HG03460 (cell line): ENCODE results near the gene FAM174C.

Experiments
- ATAC-seq: cut with Tn5 transposase; IDR thresholded peaks from one replicate; pipeline ENCODE4 v1.9.1; 2021; ENCODE audit not compliant: unreplicated experiment

Gene FAM174C

DNA sequence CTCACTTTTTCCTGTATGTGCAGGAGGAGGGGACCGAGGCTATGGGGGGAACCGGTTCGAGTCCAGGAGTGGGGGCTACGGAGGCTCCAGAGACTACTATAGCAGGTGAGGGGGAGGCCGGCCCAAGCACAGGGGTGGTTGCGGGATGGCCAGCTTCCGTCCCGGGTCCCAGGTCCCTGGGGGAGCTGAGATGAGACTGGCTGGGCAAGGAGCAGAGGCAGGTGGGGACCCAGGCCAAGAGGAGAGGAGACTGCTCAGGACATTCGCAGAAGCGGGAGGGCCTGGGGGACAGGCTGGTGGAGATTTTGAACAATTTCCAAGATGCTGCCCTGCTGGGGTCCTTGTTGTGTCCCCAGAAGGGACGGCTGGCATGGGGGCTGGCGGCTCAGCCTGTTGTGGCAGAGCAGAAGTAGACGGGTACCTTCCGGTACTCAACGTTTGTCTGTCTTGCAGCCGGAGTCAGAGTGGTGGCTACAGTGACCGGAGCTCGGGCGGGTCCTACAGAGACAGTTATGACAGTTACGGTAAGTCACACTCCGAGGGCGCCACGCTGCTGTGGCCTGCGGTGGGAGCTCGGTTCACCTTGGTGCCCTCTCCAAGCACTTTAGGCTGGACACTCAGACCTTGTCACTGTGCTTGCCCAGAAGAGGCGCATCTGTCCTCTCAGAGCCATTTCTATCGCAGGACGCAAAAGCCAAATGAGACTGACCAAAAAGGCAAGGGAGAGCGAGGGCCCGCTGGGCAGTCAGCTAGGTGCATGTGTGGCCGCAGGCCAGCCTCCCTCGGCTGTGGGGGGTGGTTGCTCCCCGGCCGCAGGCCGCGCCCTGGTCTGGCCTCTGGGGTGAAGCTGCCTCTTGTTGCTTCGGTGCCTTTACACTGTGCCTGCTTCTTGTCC lies 3.6 kb upstream of the FAM174C start:
- no peak for ATAC-seq

DNA sequence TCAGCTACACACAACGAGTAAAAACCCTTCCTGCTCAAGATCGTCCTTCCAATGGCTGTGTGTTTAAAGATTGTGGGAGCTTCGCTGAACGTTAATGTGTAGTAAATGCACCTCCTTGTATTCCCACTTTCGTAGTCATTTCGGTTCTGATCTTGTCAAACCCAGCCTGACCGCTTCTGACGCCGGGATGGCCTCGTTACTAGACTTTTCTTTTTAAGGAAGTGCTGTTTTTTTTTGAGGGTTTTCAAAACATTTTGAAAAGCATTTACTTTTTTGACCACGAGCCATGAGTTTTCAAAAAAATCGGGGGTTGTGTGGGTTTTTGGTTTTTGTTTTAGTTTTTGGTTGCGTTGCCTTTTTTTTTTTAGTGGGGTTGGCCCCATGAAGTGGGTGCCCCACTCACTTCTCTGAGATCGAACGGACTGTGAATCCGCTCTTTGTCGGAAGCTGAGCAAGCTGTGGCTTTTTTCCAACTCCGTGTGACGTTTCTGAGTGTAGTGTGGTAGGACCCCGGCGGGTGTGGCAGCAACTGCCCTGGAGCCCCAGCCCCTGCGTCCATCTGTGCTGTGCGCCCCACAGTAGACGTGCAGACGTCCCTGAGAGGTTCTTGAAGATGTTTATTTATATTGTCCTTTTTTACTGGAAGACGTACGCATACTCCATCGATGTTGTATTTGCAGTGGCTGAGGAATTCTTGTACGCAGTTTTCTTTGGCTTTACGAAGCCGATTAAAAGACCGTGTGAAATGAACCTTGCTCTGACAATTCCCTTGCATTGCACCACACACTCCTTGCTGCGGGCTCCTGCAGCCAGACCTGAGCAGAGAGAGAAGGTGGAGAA lies 2.7 kb upstream of the FAM174C start:
- ATAC-seq: no peak

DNA sequence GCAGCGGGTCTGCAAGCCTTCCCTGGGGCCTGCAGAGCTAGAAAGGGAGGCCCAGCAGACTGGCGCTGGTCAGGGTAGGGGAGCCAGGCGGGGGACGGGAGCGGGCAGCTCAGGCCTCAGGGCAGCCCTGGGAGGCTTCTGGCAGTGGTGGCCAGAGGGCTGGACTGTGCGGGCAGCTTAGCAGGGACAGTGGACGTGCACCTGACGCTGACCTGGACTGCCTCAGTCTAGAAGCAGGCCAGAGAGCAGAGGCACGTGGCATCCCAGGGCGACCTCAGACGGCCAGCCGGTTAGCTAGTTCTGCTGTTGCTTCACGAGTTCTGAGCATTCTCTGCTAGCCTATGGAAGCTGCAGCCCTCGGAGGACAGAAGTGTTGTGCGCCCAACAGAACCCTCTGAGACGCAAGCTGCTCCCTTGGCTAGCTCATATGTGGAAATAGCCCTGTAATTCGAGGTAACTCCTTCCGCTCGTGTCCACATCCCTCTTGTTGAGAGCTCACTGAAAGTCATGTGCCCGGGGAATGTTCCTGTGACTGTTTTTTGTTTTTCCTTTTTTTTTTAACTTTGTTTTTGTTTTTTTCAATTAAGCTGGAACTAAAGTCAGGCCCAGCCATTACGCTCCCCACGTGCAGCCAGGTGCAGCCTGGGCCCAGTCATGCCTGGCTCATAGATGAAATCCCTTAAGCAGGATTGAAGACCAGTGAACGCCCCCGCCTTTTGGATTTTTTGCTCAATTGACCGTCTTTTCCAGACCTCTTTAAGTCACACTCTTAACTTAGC lies 1.9 kb upstream of the FAM174C start:
- ATAC-seq: no peak

- no peak for ATAC-seq
Observed at GRCh38 chr19:1274081-1274851, 1.1 kb upstream of the FAM174C start.

DNA sequence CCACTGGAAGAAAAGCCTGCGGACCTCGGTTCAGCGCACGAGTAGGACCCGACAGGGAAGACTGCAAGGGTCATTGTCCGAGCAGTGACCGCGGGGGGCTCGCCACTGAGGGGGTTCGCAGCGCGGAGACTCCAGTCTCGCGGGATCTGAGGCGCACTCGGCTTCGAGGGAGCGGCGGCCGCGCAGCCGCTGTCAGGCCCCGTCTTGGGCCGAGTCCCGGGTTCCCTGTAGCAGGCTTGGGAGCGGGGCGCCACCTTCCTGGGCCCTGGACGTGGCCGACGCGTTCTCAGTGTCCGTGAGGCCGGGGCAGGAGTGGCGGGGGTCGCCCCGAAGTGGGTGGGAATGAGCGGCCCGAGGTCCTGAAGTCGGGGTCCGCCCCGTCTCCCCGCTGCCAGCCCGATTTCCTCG lies 474 bp upstream of the FAM174C start:
- no peak for ATAC-seq

GRCh38 chr19:1275976-1276627 lies 772 bp downstream of the FAM174C start:
- no peak for ATAC-seq

GRCh38 chr19:1276628-1277022 lies 1.3 kb downstream of the FAM174C start:
- no peak for ATAC-seq

GRCh38 chr19:1277061-1277460 lies 1.7 kb downstream of the FAM174C start:
- no peak for ATAC-seq

GRCh38 chr19:1278074-1278473 lies 2.7 kb downstream of the FAM174C start:
- ATAC-seq: no peak

DNA sequence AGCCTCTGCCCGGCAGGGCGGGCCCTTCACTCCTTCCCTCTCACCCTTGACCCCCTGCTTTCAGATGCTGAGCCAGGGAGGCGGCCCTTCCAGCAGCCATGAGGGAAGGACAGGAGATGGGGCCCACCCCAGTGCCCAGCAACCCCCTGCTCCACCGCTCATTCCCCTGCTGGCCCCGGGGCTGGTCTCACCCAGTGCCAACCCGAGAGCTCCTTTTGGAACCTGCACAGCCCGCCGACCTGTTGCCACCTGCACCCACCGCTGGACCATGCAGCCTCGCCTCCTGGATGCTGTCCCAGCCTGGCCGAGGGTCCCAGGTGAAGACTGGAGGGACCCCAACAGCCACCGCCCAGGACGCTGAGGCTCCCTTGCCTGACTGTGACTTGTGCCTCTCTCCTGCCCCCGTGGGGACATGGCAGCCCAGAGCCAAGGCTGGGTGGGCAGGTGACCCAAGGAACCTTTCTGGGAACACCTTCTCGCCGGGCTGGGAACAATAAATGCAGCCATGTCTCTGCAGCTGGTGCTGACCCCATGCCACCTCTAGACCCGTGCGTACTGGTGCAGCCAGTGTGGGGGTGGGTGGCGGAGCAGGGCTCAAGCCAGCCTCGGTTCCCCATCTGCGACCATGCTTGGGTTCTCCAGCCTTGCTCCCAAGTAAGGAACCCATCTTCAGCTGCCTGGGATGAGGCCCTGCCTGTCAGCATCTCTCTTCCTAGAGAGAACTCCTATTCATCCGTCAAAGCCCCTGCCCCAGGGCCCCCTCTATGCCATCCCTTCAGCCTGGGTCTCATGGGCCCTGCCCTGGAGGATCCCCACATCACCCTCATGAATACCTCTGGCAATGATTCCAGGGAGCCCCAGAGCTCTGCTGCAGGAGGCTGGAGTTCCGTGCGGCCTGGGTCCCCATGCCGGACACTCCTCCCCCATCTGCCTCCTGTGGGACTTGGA lies 3.7 kb downstream of the FAM174C start:
- no peak for ATAC-seq

GRCh38 chr19:1279782-1280341 lies 4.5 kb downstream of the FAM174C start:
- no peak for ATAC-seq

GRCh38 chr19:1280636-1281568 lies 5.6 kb downstream of the FAM174C start:
- no peak for ATAC-seq

- ATAC-seq: no peak
Observed at GRCh38 chr19:1281569-1282287, 6.4 kb downstream of the FAM174C start.

- no peak for ATAC-seq
Observed at GRCh38 chr19:1282588-1283206, 7.4 kb downstream of the FAM174C start.

GRCh38 chr19:1283207-1283916 lies 8.0 kb downstream of the FAM174C start:
- no peak for ATAC-seq

DNA sequence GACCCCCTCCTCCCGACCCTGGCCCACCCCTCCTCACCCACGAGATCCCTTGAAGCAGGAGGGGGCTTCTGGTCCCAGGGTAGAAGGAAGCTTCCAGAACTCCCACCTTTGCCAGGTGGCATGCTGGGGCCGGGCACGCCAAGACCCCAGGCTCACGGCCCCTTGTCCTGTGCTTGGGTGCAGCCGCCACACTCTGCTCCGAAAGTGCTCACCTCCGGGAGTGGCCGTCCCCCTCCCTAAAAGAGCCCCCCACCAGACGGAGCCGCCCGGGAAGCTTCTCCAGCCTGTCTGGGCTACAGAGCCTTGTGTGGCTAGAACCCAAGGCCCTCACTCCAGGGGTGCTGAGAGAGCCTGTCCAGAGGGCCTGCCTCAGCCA lies 8.6 kb downstream of the FAM174C start:
- no peak for ATAC-seq
